HL-60 (cell line): ENCODE measurements around the gene FUT2.

Source experiments
- CTCF ChIP-seq: IDR thresholded peaks from one replicate; pipeline ENCODE4 v1.5.1; 2011; ENCODE audit warnings: low read length, control low read depth, inconsistent platforms; ENCODE audit not compliant: insufficient read depth
- GABPA ChIP-seq: IDR thresholded peaks from 2 replicates; pipeline ENCODE4 v1.6.1; 2012; ENCODE audit warnings: low read depth
- POLR2AphosphoS5 ChIP-seq: IDR thresholded peaks from 2 replicates; pipeline ENCODE4 v1.6.1; 2012; ENCODE audit warnings: low read depth
- REST ChIP-seq: IDR thresholded peaks from 2 replicates; pipeline ENCODE4 v1.6.1; 2012; ENCODE audit warnings: low read depth; ENCODE audit not compliant: insufficient replicate concordance
- SPI1 ChIP-seq: IDR thresholded peaks from 2 replicates; pipeline ENCODE4 v1.6.1; 2012; ENCODE audit warnings: low read depth, mild to moderate bottlenecking, borderline replicate concordance

GRCh38 chr19:48676887-48677286 lies 18.9 kb upstream of the FUT2 start:
- TF ChIP-seq CTCF = no peak
- no peak for TF ChIP-seq POLR2AphosphoS5
- no peak for TF ChIP-seq REST
- no peak for TF ChIP-seq GABPA
- TF ChIP-seq SPI1 = no peak
